Keratinocyte (primary cell): Measurements from ENCODE around the gene ASIC2. TPM values are rescaled to one million over a fixed set of nuclear protein-coding genes. Genes with fewer than 3 reads are reported as not detected.

Source experiments
- DNase-seq: peaks from one replicate; pipeline ENCODE4 v3.0.0-alpha.2; 2011; ENCODE audit warnings: low read depth, missing footprints, low spot score
- FAIRE-seq: peaks from 2 replicates; lab custom pipeline; 2011; peaks lifted over from hg19 to GRCh38; lab: Jason Lieb, UNC
- H2AFZ ChIP-seq: 2 replicates; pipeline ENCODE4 v1.6.0; 2012; ENCODE audit warnings: low read length, control low read depth, inconsistent platforms; ENCODE audit not compliant: control insufficient read depth
- H3K27ac ChIP-seq: 2 replicates; pipeline ENCODE4 v1.5.1; 2011; ENCODE audit warnings: low read length; ENCODE audit not compliant: control insufficient read depth, insufficient read depth
- H3K27me3 ChIP-seq: 3 replicates; pipeline ENCODE4 v1.6.0; 2011; ENCODE audit warnings: low read length; ENCODE audit not compliant: control insufficient read depth, insufficient read depth; ENCODE audit errors: extremely low read depth
- H3K36me3 ChIP-seq, 2 experiments: 2 replicates in 1 of 2; 3 replicates in 1 of 2; pipeline ENCODE4 v1.5.1; 2011; ENCODE audit warnings: low read length in 2 of 2, mild to moderate bottlenecking in 1 of 2; ENCODE audit not compliant: control insufficient read depth in 2 of 2, insufficient read depth in 2 of 2; ENCODE audit errors: extremely low read depth in 1 of 2
- H3K4me1 ChIP-seq: 3 replicates; pipeline ENCODE4 v1.5.1; 2011; ENCODE audit warnings: low read length; ENCODE audit not compliant: control insufficient read depth, insufficient read depth; ENCODE audit errors: extremely low read depth
- H3K4me2 ChIP-seq: 3 replicates; pipeline ENCODE4 v1.6.0; 2011; ENCODE audit warnings: low read depth, low read length; ENCODE audit not compliant: control insufficient read depth, insufficient read depth; ENCODE audit errors: extremely low read depth
- H3K4me3 ChIP-seq, 3 experiments: fragments of 200-600 bp in 1 of 3; sonication (generic) in 1 of 3; 2 replicates in 2 of 3; 3 replicates in 1 of 3; pipeline ENCODE4 v1.5.1; 2011 to 2016; ENCODE audit warnings: low read length in 3 of 3, mild to moderate bottlenecking in 3 of 3, control low read depth in 2 of 3, inconsistent platforms in 1 of 3, low read depth in 1 of 3, mixed read lengths in 1 of 3, mixed run types in 1 of 3, moderate library complexity in 1 of 3; ENCODE audit not compliant: control insufficient read depth in 2 of 3, insufficient read depth in 2 of 3; ENCODE audit errors: extremely low read depth in 1 of 3
- H3K79me2 ChIP-seq: 2 replicates; pipeline ENCODE4 v1.6.0; 2012; ENCODE audit warnings: low read length; ENCODE audit not compliant: control insufficient read depth, insufficient read depth
- H3K9ac ChIP-seq: 3 replicates; pipeline ENCODE4 v1.6.0; 2011; ENCODE audit warnings: low read length; ENCODE audit not compliant: control insufficient read depth, insufficient read depth; ENCODE audit errors: extremely low read depth
- H3K9me1 ChIP-seq: 3 replicates; pipeline ENCODE4 v1.6.0; 2011; ENCODE audit warnings: low read length; ENCODE audit not compliant: control insufficient read depth, insufficient read depth; ENCODE audit errors: extremely low read depth
- H3K9me3 ChIP-seq: 2 replicates; pipeline ENCODE4 v1.5.1; 2012; ENCODE audit warnings: low read depth, low read length; ENCODE audit not compliant: control insufficient read depth
- H4K20me1 ChIP-seq: 3 replicates; pipeline ENCODE4 v1.6.0; 2011; ENCODE audit warnings: low read length; ENCODE audit not compliant: control insufficient read depth, insufficient read depth; ENCODE audit errors: extremely low read depth
- EZH2 ChIP-seq: IDR thresholded peaks from one replicate; pipeline ENCODE4 v1.6.1; 2012; ENCODE audit warnings: inconsistent platforms, mild to moderate bottlenecking, low read length, moderate library complexity
- dilution Hi-C: fragments of 300-500 bp; cut with MboI; formaldehyde crosslinking; loops from one replicate; pipeline ENCODE4 v1.7.0; 2020; ENCODE audit warnings: low sequenced_read_pairs; ENCODE audit not compliant: extremely low pct_ligation_motif_present
- polyA plus RNA-seq, 5 experiments: library from polyadenylated mRNA; depleted of rRNA in 3 of 5; stranded (reverse) in 3 of 5; stranded (forward) in 1 of 5; unstranded in 1 of 5; fragments of >200 nt; gene quantifications; 1 replicate in 1 of 5; 2 replicates in 3 of 5; 3 replicates in 1 of 5; pipeline versions ENCODE4 v1.2.1 to v1.2.3, GENCODE V29; 2011 to 2012; ENCODE audit warnings: missing spikeins in 2 of 5, low read depth in 1 of 5, low replicate concordance in 1 of 5
- TF ChIP-seq, protein P1 (sequence below), 3 experiments: IDR thresholded peaks in 1 of 3; conservative IDR thresholded peaks in 1 of 3; optimal IDR thresholded peaks in 1 of 3; 2 replicates in 2 of 3; 3 replicates in 1 of 3; pipeline versions ENCODE3 to v1.5.1; 2011; ENCODE audit warnings: low read length in 3 of 3, mild to moderate bottlenecking in 3 of 3, moderate library complexity in 2 of 3, control low read depth in 1 of 3, inconsistent platforms in 1 of 3; ENCODE audit not compliant: insufficient read depth in 2 of 3; ENCODE audit errors: extremely low read depth in 1 of 3

Gene ASIC2
- polyA plus RNA-seq, 1 donor (not counting 4 experiments of a cell fraction or from before 2014, with no cell fraction given) = not detected

DNA sequence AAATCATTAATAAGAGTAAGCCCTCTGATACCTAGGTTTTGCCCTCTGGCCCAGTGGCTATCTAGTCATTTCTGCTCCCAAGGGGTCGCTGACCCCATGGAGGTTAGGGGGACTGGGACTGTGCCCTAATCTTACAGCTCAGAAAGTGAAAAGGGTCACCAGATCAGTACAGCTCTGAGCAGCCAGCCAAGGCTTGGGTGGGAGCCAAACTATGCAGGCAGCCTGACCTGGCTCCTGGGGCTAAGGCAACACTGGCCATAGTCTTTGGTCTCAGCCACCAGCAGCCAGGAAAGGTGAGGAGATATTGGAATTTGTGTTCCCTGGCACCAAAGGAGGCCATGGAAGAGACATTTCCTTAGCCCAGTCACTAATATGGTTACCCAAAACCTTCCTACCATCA, 67.6 kb downstream of the ASIC2 start:
- no peak for TF ChIP-seq EZH2
- DNase-seq (no peak), FAIRE-seq (no peak)
- Histone ChIP-seq H3K27me3 (peaks cover 8% of the 10 kb centered on the region), H3K79me2 (no peaks in the 10 kb centered on the region), H3K9me1 (no peaks in the 10 kb centered on the region), H3K9ac (no peak overlapping the region), H3K27ac (no peak overlapping the region), H3K4me3 (no peak overlapping the region), H3K36me3 (no peaks in the 10 kb centered on the region), H3K9me3 (no peaks in the 10 kb centered on the region), H3K4me1 (no peaks in the 10 kb centered on the region), H3K4me2 (no peak overlapping the region), H2AFZ (no peak overlapping the region), H4K20me1 (no peaks in the 10 kb centered on the region)
- dilution Hi-C loops = no loop called here

- Histone ChIP-seq H3K4me2 (no peak overlapping the region), H2AFZ (no peak overlapping the region), H3K79me2 (no peaks in the 10 kb centered on the region), H3K9me1 (no peaks in the 10 kb centered on the region), H4K20me1 (no peaks in the 10 kb centered on the region), H3K4me3 (no peak overlapping the region), H3K36me3 (no peaks in the 10 kb centered on the region), H3K27me3 (peaks cover 4% of the 10 kb centered on the region), H3K27ac (no peak overlapping the region), H3K9ac (no peak overlapping the region), H3K9me3 (no peaks in the 10 kb centered on the region), H3K4me1 (no peaks in the 10 kb centered on the region)
- TF ChIP-seq EZH2 = no peak
- TF ChIP-seq, protein P1, sequence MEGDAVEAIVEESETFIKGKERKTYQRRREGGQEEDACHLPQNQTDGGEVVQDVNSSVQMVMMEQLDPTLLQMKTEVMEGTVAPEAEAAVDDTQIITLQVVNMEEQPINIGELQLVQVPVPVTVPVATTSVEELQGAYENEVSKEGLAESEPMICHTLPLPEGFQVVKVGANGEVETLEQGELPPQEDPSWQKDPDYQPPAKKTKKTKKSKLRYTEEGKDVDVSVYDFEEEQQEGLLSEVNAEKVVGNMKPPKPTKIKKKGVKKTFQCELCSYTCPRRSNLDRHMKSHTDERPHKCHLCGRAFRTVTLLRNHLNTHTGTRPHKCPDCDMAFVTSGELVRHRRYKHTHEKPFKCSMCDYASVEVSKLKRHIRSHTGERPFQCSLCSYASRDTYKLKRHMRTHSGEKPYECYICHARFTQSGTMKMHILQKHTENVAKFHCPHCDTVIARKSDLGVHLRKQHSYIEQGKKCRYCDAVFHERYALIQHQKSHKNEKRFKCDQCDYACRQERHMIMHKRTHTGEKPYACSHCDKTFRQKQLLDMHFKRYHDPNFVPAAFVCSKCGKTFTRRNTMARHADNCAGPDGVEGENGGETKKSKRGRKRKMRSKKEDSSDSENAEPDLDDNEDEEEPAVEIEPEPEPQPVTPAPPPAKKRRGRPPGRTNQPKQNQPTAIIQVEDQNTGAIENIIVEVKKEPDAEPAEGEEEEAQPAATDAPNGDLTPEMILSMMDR (optimal IDR thresholded peaks at IDR 0.05 in 1 of 3, IDR thresholded peaks at IDR 0.05 in 1 of 3, conservative IDR thresholded peaks at IDR 0.05 in 1 of 3; ENCODE audit: extremely low read depth in 1 of 3, insufficient read depth in 2 of 3, low read length in 3 of 3) = no peak
- FAIRE-seq = no peak
- dilution Hi-C loops = no loop called here
- no peak for DNase-seq
Measured at GRCh38 chr17:33220036-33220435, 73.1 kb downstream of the ASIC2 start.
